Kidney glomerular epithelial cell (primary cell): ENCODE results near the gene SYNE1.
A peak's percentile ranks its signal among the peaks of the same experiment; 100 is the strongest.
"Not testable (repeated sequence)": the region's sequence is repeated elsewhere in the genome, so short reads cannot be mapped to it uniquely, and the experiment has no call there.

Source experiments
- DNase-seq: peaks from one replicate; lab custom pipeline; 2025; lab: John Stamatoyannopoulos, UW

Gene SYNE1

GRCh38 chr6:152563177-152563576 is 74.0 kb downstream of the SYNE1 start:
- no peak for DNase-seq

- DNase-seq: not testable (repeated sequence)
These were observed 78.4 kb downstream of the SYNE1 start for GRCh38 chr6:152558798-152559197.

- DNase-seq: no peak
These were observed 79.7 kb downstream of the SYNE1 start for GRCh38 chr6:152557502-152557901.

GRCh38 chr6:152554851-152555250 is 82.3 kb downstream of the SYNE1 start:
- DNase-seq: no peak

GRCh38 chr6:152552616-152553209 is 84.4 kb downstream of the SYNE1 start:
- peak; percentile 67 for DNase-seq

GRCh38 chr6:152543519-152543918 is 93.6 kb downstream of the SYNE1 start:
- DNase-seq: no peak

- DNase-seq: no peak
These were observed 96.8 kb downstream of the SYNE1 start for GRCh38 chr6:152540381-152540780.

GRCh38 chr6:152534541-152534940 is 102.6 kb downstream of the SYNE1 start:
- DNase-seq: no peak

- DNase-seq: no peak
These were observed 104.4 kb downstream of the SYNE1 start for GRCh38 chr6:152532556-152533422.

GRCh38 chr6:152531659-152532058 is 105.5 kb downstream of the SYNE1 start:
- no peak for DNase-seq

GRCh38 chr6:152529369-152529768 is 107.8 kb downstream of the SYNE1 start:
- DNase-seq: no peak

GRCh38 chr6:152514120-152514519 is 123.0 kb downstream of the SYNE1 start:
- DNase-seq: not testable (repeated sequence)

- DNase-seq: no peak
These were observed 127.2 kb downstream of the SYNE1 start for GRCh38 chr6:152509916-152510315.

GRCh38 chr6:152508477-152508876 is 128.7 kb downstream of the SYNE1 start:
- DNase-seq: no peak

GRCh38 chr6:152503546-152503945 is 133.6 kb downstream of the SYNE1 start:
- DNase-seq: no peak

- no peak for DNase-seq
These were observed 134.6 kb downstream of the SYNE1 start for GRCh38 chr6:152502421-152503188.

GRCh38 chr6:152499931-152500330 is 137.2 kb downstream of the SYNE1 start:
- no peak for DNase-seq

- DNase-seq: no peak
These were observed 140.4 kb downstream of the SYNE1 start for GRCh38 chr6:152496731-152497130.

- DNase-seq: not testable (repeated sequence)
These were observed 141.7 kb downstream of the SYNE1 start for GRCh38 chr6:152495456-152495855.

- DNase-seq: not testable (repeated sequence)
These were observed 144.9 kb downstream of the SYNE1 start for GRCh38 chr6:152492281-152492680.

- peak; percentile 16 for DNase-seq
These were observed 145.7 kb downstream of the SYNE1 start for GRCh38 chr6:152491501-152491900.

- peak; percentile 30 for DNase-seq
These were observed 146.2 kb downstream of the SYNE1 start for GRCh38 chr6:152490971-152491378.

- DNase-seq: no peak
These were observed 152.4 kb downstream of the SYNE1 start for GRCh38 chr6:152484806-152485205.
